Fibroblast of skin of left biceps (primary cell): ENCODE measurements around the gene AADACL3.
"Not testable (repeated sequence)": the region's sequence is repeated elsewhere in the genome, so short reads cannot be mapped to it uniquely, and the experiment has no call there.

Experiments used
- DNase-seq, 2 experiments: peaks; one replicate each; pipeline ENCODE4 v3.0.0-alpha.2; 2013; ENCODE audit warnings: low read depth in 2 of 2

The AADACL3 gene

GRCh38 chr1:12715896-12716437, at the start of gene AADACL3:
Gene AADACL3 (plus strand): TSS chr1:12716110. CDS start chr1:12716177, 67 bp downstream.
- DNase-seq = no peak

- no peak for DNase-seq
Observed at GRCh38 chr1:12666141-12666735, 49.7 kb upstream of the AADACL3 start.

- DNase-seq = no peak
Observed at GRCh38 chr1:12669529-12670068, 46.3 kb upstream of the AADACL3 start.

- DNase-seq = no peak
Observed at GRCh38 chr1:12674358-12674757, 41.6 kb upstream of the AADACL3 start.

- DNase-seq = not testable (repeated sequence)
Observed at GRCh38 chr1:12676122-12676521, 39.8 kb upstream of the AADACL3 start.

- DNase-seq = no peak
Observed at GRCh38 chr1:12677565-12677964, 38.3 kb upstream of the AADACL3 start.

- no peak for DNase-seq
Observed at GRCh38 chr1:12678350-12678749, 37.6 kb upstream of the AADACL3 start.

GRCh38 chr1:12678820-12679219, 37.1 kb upstream of the AADACL3 start:
- no peak for DNase-seq

GRCh38 chr1:12690156-12690555, 25.8 kb upstream of the AADACL3 start:
- no peak for DNase-seq

- peak in 1 of 2 experiments; percentile 30 for DNase-seq
Observed at GRCh38 chr1:12692967-12693782, 22.7 kb upstream of the AADACL3 start.

- no peak for DNase-seq
Observed at GRCh38 chr1:12696658-12697057, 19.3 kb upstream of the AADACL3 start.

GRCh38 chr1:12697397-12697796, 18.5 kb upstream of the AADACL3 start:
- DNase-seq = peak; percentile 77 to 78

GRCh38 chr1:12703821-12704451, 12.0 kb upstream of the AADACL3 start:
- no peak for DNase-seq

- DNase-seq = no peak
Observed at GRCh38 chr1:12706061-12706460, 9.8 kb upstream of the AADACL3 start.

GRCh38 chr1:12708396-12709090, 7.4 kb upstream of the AADACL3 start:
- DNase-seq = no peak

- peak in 1 of 2 experiments; percentile 34 for DNase-seq
Observed at GRCh38 chr1:12709091-12709491, 6.8 kb upstream of the AADACL3 start.

GRCh38 chr1:12709696-12710095, 6.2 kb upstream of the AADACL3 start:
- no peak for DNase-seq

GRCh38 chr1:12711536-12711935, 4.4 kb upstream of the AADACL3 start:
- peak in 1 of 2 experiments; percentile 49 for DNase-seq

- DNase-seq = peak in 1 of 2 experiments; percentile 28
Observed at GRCh38 chr1:12712076-12712475, 3.8 kb upstream of the AADACL3 start.

GRCh38 chr1:12712929-12713328, 3.0 kb upstream of the AADACL3 start:
- DNase-seq = no peak

GRCh38 chr1:12713651-12714050, 2.3 kb upstream of the AADACL3 start:
- DNase-seq = not testable (repeated sequence)
